Measurements from ENCODE around the gene FAM135A. TPM values are rescaled to one million over a fixed set of nuclear protein-coding genes. Genes with fewer than 3 reads are reported as not detected.

FAM135A gene
- total and polyA plus RNA-seq, 2 of the 4 experiments (the other 2 are of a cell fraction), result 2.2 to 7.9 TPM

DNA sequence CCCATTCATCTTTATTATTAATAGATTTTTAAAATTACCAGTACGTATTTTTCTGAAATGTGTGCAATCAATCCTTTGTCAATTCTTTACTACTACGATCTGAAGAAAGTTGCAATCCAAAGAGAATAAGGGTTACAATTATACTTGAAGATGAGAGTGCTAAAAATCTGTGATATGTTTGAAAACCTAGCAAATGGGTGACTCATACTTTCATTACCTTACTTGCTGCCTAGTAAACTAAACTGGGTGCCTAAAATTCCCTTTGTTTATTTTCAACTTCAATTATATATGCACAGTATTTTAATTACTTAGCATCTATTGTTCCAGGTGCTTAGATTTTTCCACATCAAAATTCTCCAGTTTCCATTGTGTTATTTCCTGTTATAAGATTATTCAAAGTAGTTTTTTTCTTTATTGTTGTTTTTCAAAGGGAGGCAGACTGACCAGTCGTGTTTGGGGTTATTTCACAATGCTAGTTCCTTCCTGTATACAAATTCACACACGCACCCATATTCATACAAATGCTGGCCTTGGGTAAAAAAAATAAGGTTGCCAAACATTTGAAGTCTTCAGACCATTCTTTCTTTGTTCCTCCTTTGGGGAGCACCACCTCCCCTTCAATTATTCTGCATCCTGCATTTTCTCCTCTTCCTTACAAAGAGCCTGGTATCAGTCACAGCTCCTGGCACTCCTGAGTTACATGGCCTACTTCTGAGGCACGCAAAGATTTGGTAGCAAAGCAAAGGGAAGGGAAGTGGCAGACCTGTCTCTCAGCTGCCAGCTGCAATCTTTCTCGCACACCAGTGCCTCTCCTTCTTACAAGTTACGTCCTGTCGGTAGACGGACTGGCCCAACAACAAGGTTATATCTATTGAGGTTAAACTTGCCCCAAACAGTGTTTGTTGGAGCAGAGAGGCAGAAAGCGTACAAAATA lies 16.2 kb upstream of the FAM135A start (continued):
- no peak for TF ChIP-seq RAD21 (IDR thresholded peaks at IDR 0.05; ENCODE audit: low read length)

DNA sequence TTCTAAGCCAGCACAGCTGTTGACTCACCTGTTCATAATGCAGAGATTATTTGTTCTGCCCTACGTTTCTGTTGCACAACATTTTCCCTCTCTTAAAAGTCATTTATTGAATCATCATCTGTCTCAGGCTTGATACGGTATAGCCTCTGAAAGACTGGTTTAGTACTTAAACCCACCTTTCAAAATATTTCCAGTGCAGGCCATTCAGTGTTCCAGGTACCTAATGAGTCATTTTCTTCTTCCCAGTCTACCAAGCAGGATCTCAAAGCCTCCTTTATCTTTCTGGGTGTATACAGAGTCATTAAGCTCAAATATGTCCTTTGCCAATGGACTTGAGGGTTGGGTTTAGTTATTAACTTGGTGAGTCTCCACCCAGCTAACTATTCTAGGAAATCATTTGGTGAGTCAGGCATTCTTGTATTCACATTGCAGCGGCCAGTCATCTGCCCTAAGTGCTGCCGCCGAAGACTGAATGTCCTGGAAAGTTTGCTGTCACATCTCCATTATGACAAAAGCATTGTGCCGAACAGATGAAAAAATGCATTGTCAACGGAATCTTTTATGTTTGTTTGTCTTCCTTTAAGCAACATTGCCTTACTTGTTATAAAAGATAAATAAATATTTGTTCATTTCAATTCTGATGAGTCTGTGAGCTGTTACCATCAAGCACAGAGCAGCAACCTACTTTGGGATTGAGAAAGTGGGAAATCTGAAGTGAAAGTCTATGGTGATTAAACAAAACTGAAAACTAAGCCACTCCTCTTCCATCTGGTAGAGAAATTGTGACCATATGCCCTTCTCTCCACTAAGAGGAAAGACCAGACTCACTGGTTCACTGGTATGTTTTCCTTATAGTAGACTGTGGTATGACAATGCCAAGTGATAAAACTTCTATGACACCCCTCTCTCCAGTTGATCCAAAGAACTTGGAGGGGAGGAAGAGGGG lies 14.3 kb upstream of the FAM135A start:
- intact Hi-C loops (cut with micrococcal nuclease) (no loop called here), dilution Hi-C loops (cut with HindIII; ENCODE audit: low sequenced_read_pairs, unreplicated experiment) (no loop called here), in situ Hi-C loops (cut with MboI; ENCODE audit: low sequenced_read_pairs) (no loop called here)
- no TSS peak for BruUV-seq (replicated peaks)
- H3K56ac ChIP-seq (ENCODE audit: extremely low read depth, insufficient read depth, low read length), result no peak overlapping the region
- no peaks in the 10 kb centered on the region for H3K36me3 ChIP-seq (ENCODE audit: control insufficient read depth, insufficient read depth, low read length)
- H2BK5ac ChIP-seq (ENCODE audit: low read depth, low read length, poor library complexity, severe bottlenecking), result no peak overlapping the region
- H2AFZ ChIP-seq (replicated peaks; ENCODE audit: low read length, poor library complexity), result no peak overlapping the region
- peak overlapping the region; percentile 40; the same call in 1 of the 2 replicates for H3K4me2 ChIP-seq (ENCODE audit: low read depth, low read length)
- no peaks in the 10 kb centered on the region for H4K20me1 ChIP-seq (ENCODE audit: insufficient read depth, low read length)
- no peak overlapping the region for H3K23ac ChIP-seq (ENCODE audit: low read depth, low read length)
- H3K27ac ChIP-seq (ENCODE audit: insufficient read depth, low read length), result no peak overlapping the region
- H4K91ac ChIP-seq (ENCODE audit: insufficient read depth, low read depth, low read length), result no peak overlapping the region
- ChIA-PET CTCF (no interaction called here), POLR2A (ENCODE audit: unreplicated experiment) (no interaction called here)
- no peak overlapping the region for H2BK15ac ChIP-seq (ENCODE audit: low read depth, low read length)
- DNase-seq (peak; percentile 23), ATAC-seq (ENCODE audit: low read depth) (peak; percentile 72; the same call in 1 of the 2 replicates)
- no peak overlapping the region for H4K5ac ChIP-seq (ENCODE audit: low read depth, low read length)
- H3K4ac ChIP-seq (ENCODE audit: low read depth, low read length), result no peak overlapping the region
- 0 out of 2 replicates have a peak, but pooled peaks cover 3% of the 10 kb centered on the region for H3K9me1 ChIP-seq (ENCODE audit: insufficient read depth, low read length)
- no peak overlapping the region for H2AK9ac ChIP-seq (replicated peaks; ENCODE audit: low read depth, low read length, poor library complexity)
- H3K18ac ChIP-seq (ENCODE audit: low read depth, low read length), result no peak overlapping the region
- no peaks in the 10 kb centered on the region for H3K9me3 ChIP-seq (ENCODE audit: control insufficient read depth, insufficient read depth, low read length)
- H3K79me1 ChIP-seq (ENCODE audit: low read depth in 1 of 2, low read length in 2 of 2), result no peaks in the 10 kb centered on the region
- H3K9ac ChIP-seq (ENCODE audit: low read depth, low read length), result no peak overlapping the region
- H4K8ac ChIP-seq (ENCODE audit: low read depth in 2 of 2, low read length in 2 of 2), result no peak overlapping the region
- H3K4me3 ChIP-seq (ENCODE audit: insufficient read depth, low read depth, low read length), result no peak overlapping the region
- H2BK120ac ChIP-seq (ENCODE audit: low read depth, low read length), result no peak overlapping the region
- H2AK5ac ChIP-seq (ENCODE audit: low read depth, low read length), result no peak overlapping the region
- H3K27me3 ChIP-seq (ENCODE audit: control insufficient read depth, insufficient read depth, low read length), result peaks cover 3% of the 10 kb centered on the region; the same call in 1 of the 2 replicates
- H2BK20ac ChIP-seq (ENCODE audit: low read depth, low read length), result no peak overlapping the region
- H3K14ac ChIP-seq (replicated peaks; ENCODE audit: low read depth, low read length), result no peak overlapping the region
- 43% methylated on average over 5 of the region's 7 CpGs; no CpG with 5 or more reads in 1 of the 2 experiments for WGBS, 2 experiments (ENCODE audit: extremely low coverage in 2 of 2, insufficient read length in 1 of 2)
- TF ChIP-seq CEBPB (IDR thresholded peaks at IDR 0.05; ENCODE audit: low read depth, low read length) (peak; percentile 73), FOS (IDR thresholded peaks at IDR 0.05; ENCODE audit: low read depth, low read length) (no peak)
- H3K4me1 ChIP-seq (ENCODE audit: control insufficient read depth, insufficient read depth, low read length), result peaks cover 3% of the 10 kb centered on the region; the same call in 1 of the 2 replicates

All from IMR-90 (cell line).